Breast epithelium (tissue), 4 donors: ENCODE measurements around the gene CXCR4. TPM values are rescaled to one million over a fixed set of nuclear protein-coding genes. Genes with fewer than 3 reads are reported as not detected.

ENCODE experiments used
- DNase-seq, 2 donors: peaks; one replicate each; pipeline ENCODE4 v3.0.0-alpha.2; 2019; ENCODE audit warnings: low spot score in 2 of 2
- H3K27ac ChIP-seq, 2 donors: fragments of 200-600 bp; sonication (generic) in 1 of 2; one replicate each; pipeline ENCODE4 v1.5.1; 2016 to 2019; ENCODE audit warnings: mild to moderate bottlenecking in 1 of 2
- H3K27me3 ChIP-seq, 2 donors: fragments of 200-600 bp; sonication (generic) in 1 of 2; one replicate each; pipeline versions ENCODE4 v1.5.1 to v1.6.0; 2017 to 2019; ENCODE audit warnings: control low read depth in 1 of 2, mild to moderate bottlenecking in 1 of 2
- H3K36me3 ChIP-seq: fragments of 200-600 bp; one replicate; pipeline ENCODE4 v1.5.1; 2019
- H3K4me1 ChIP-seq, 2 donors: fragments of 200-600 bp; sonication (generic); one replicate each; pipeline ENCODE4 v1.5.1; 2016 to 2019; ENCODE audit warnings: control low read depth in 1 of 2
- H3K4me3 ChIP-seq, 3 donors: fragments of 200-600 bp; sonication (generic); 1 replicate in 2 of 3; 2 replicates in 1 of 3; pipeline ENCODE4 v1.5.1; 2016 to 2019; ENCODE audit warnings: mild to moderate bottlenecking in 3 of 3, moderate library complexity in 2 of 3
- H3K9me3 ChIP-seq, 2 donors: fragments of 200-600 bp; sonication (generic) in 1 of 2; one replicate each; pipeline ENCODE4 v1.5.1; 2016 to 2019; ENCODE audit warnings: control low read depth in 1 of 2
- POLR2A ChIP-seq: fragments of 450-650 bp; IDR thresholded peaks from one replicate; pipeline ENCODE4 v1.6.1; 2016; ENCODE audit warnings: antibody characterized with exemption, mild to moderate bottlenecking, moderate library complexity
- POLR2AphosphoS5 ChIP-seq, 3 donors: sonication (generic); formaldehyde crosslinking; IDR thresholded peaks; one replicate each; pipeline ENCODE4 v1.6.1; 2017; ENCODE audit warnings: antibody characterized with exemption in 3 of 3
- intact Hi-C: fragments of 100-400 bp; cut with DNase I; formaldehyde crosslinking; loops from one replicate; pipeline ENCODE4 v1.15.1; 2023; ENCODE audit warnings: low total_unique reads
- total RNA-seq, 3 donors: library from RNA; depleted of rRNA; stranded (reverse); fragments of >200 nt; gene quantifications; one replicate each; pipeline ENCODE4 v1.1.0, GENCODE V29; 2016
- TF ChIP-seq, protein P1 (sequence below), 3 donors: fragments of 450-650 bp; IDR thresholded peaks; one replicate each; pipeline ENCODE4 v1.5.1; 2016 to 2017; ENCODE audit warnings: antibody characterized with exemption in 3 of 3, mild to moderate bottlenecking in 3 of 3, moderate library complexity in 3 of 3

CXCR4 gene
- total RNA-seq, 3 donors from 2014 or later: 25.8 to 80.3 (median 32.4) TPM

- Histone ChIP-seq H3K4me1 (no peaks in the 10 kb centered on the region), H3K27ac (peak overlapping the region in 1 of 2 donors; percentile 17), H3K36me3 (no peaks in the 10 kb centered on the region), H3K9me3 (no peaks in the 10 kb centered on the region), H3K4me3 (no peak overlapping the region), H3K27me3 (no peaks in the 10 kb centered on the region)
- no peak for TF ChIP-seq POLR2A
- no peak for TF ChIP-seq POLR2AphosphoS5 (IDR thresholded peaks at IDR 0.05)
- TF ChIP-seq, protein P1, sequence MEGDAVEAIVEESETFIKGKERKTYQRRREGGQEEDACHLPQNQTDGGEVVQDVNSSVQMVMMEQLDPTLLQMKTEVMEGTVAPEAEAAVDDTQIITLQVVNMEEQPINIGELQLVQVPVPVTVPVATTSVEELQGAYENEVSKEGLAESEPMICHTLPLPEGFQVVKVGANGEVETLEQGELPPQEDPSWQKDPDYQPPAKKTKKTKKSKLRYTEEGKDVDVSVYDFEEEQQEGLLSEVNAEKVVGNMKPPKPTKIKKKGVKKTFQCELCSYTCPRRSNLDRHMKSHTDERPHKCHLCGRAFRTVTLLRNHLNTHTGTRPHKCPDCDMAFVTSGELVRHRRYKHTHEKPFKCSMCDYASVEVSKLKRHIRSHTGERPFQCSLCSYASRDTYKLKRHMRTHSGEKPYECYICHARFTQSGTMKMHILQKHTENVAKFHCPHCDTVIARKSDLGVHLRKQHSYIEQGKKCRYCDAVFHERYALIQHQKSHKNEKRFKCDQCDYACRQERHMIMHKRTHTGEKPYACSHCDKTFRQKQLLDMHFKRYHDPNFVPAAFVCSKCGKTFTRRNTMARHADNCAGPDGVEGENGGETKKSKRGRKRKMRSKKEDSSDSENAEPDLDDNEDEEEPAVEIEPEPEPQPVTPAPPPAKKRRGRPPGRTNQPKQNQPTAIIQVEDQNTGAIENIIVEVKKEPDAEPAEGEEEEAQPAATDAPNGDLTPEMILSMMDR (IDR thresholded peaks at IDR 0.05): no peak
- intact Hi-C loops: no loop called here
- no peak for DNase-seq
These were observed 11.0 kb upstream of the CXCR4 start for GRCh38 chr2:136128905-136129304.

DNA sequence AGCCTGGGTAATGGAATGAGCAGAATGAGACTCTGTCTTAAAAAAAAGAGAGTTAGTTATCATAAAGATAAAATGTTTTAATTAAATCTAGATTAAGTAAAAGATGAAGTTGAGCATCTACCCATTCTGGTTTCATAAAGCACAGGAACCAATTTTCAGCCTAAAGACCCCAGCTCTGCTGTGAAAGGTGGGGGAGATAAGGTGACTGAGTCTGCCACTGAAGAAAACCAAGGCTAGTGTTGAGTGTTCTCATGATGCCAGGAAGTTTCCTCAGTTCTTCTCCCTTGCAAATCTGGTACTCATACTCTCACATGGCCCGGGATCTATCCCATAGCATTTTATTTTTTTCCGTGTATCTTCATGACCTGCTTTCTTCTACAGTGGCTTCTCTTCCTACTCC, 10.4 kb upstream of the CXCR4 start:
- Histone ChIP-seq H3K4me3 (no peak overlapping the region), H3K27me3 (no peaks in the 10 kb centered on the region), H3K36me3 (no peaks in the 10 kb centered on the region), H3K9me3 (no peaks in the 10 kb centered on the region), H3K27ac (no peak overlapping the region), H3K4me1 (no peaks in the 10 kb centered on the region)
- DNase-seq: no peak
- TF ChIP-seq, protein P1 (IDR thresholded peaks at IDR 0.05): no peak
- TF ChIP-seq POLR2AphosphoS5 (IDR thresholded peaks at IDR 0.05) (no peak), POLR2A (no peak)
- intact Hi-C loops: no loop called here

GRCh38 chr2:136127356-136127755, 9.4 kb upstream of the CXCR4 start:
- Histone ChIP-seq H3K27me3 (no peaks in the 10 kb centered on the region), H3K9me3 (no peaks in the 10 kb centered on the region), H3K27ac (no peak overlapping the region), H3K36me3 (no peaks in the 10 kb centered on the region), H3K4me3 (no peak overlapping the region), H3K4me1 (no peaks in the 10 kb centered on the region)
- intact Hi-C loops: no loop called here
- DNase-seq: no peak
- TF ChIP-seq POLR2A (no peak), POLR2AphosphoS5 (IDR thresholded peaks at IDR 0.05) (no peak)
- TF ChIP-seq, protein P1 (IDR thresholded peaks at IDR 0.05): no peak

- Histone ChIP-seq H3K27me3 (no peaks in the 10 kb centered on the region), H3K9me3 (no peaks in the 10 kb centered on the region), H3K4me3 (no peak overlapping the region), H3K27ac (no peak overlapping the region), H3K4me1 (no peaks in the 10 kb centered on the region), H3K36me3 (no peaks in the 10 kb centered on the region)
- DNase-seq: no peak
- intact Hi-C loops: no loop called here
- TF ChIP-seq POLR2AphosphoS5 (IDR thresholded peaks at IDR 0.05) (no peak), POLR2A (no peak)
- TF ChIP-seq, protein P1 (IDR thresholded peaks at IDR 0.05): no peak
These were observed 8.5 kb upstream of the CXCR4 start for GRCh38 chr2:136126421-136126926.

DNA sequence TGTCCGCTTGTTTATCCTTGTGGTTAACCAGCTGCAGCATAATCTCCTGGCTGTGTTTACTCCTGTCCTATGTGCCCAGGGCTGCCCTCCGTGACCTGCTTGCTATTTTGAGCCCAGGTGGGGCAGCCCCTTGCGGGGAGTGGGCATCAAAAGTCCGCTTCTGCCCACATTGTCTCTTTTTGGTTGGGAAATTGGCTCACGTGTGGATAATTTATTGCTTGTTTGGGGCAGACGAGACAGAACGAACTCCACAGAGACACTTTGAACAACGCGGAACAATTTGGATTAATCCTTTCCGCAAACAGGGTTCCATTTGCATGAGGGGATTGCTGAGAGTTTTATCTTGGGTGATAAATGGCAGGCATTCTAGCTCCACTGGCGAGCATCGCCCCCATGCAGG, 8.1 kb upstream of the CXCR4 start:
- no peak for DNase-seq
- H3K4me3 ChIP-seq: no peak overlapping the region
- no peaks in the 10 kb centered on the region for H3K27me3 ChIP-seq
- H3K4me1 ChIP-seq: no peaks in the 10 kb centered on the region
- TF ChIP-seq POLR2AphosphoS5 (IDR thresholded peaks at IDR 0.05) (no peak), POLR2A (no peak)
- TF ChIP-seq, protein P1 (IDR thresholded peaks at IDR 0.05): no peak
- H3K36me3 ChIP-seq: no peaks in the 10 kb centered on the region
- no peak overlapping the region for H3K27ac ChIP-seq
- H3K9me3 ChIP-seq: no peaks in the 10 kb centered on the region
- intact Hi-C loops: no loop called here
